ENCODE measurements around the gene ANKRD9. TPM values are rescaled to one million over a fixed set of nuclear protein-coding genes. Genes with fewer than 3 reads are reported as not detected.

ANKRD9 gene
- total and polyA plus RNA-seq, 2 donors (not counting 3 experiments of a cell fraction or from before 2014, with no cell fraction given) = 21.0 to 24.6 TPM

- Histone ChIP-seq H3K4me3 (replicated peaks in 1 of 3; ENCODE audit: insufficient read depth in 1 of 3, low read depth in 1 of 3, low read length in 3 of 3) (no peak overlapping the region), H3K9me3 (replicated peaks; ENCODE audit: control insufficient read depth, insufficient read depth, low read length) (no peaks in the 10 kb centered on the region), H2AFZ (ENCODE audit: low read depth, low read length) (no peak overlapping the region), H4K20me1 (replicated peaks; ENCODE audit: control insufficient read depth, extremely low read depth, insufficient read depth, low read length) (no peaks in the 10 kb centered on the region), H3K9me1 (replicated peaks; ENCODE audit: control insufficient read depth, extremely low read depth, insufficient read depth, low read length) (no peaks in the 10 kb centered on the region), H3K9ac (replicated peaks; ENCODE audit: extremely low read depth, insufficient read depth, low read length) (no peak overlapping the region), H3K27me3 (ENCODE audit: control insufficient read depth in 2 of 2, insufficient read depth in 2 of 2, low read length in 2 of 2) (no peaks in the 10 kb centered on the region), H3K4me1 (ENCODE audit: control insufficient read depth, extremely low read depth, insufficient read depth, low read length) (peaks cover 15% of the 10 kb centered on the region), H3K27ac (ENCODE audit: insufficient read depth, low read depth, low read length) (no peak overlapping the region), H3K36me3 (ENCODE audit: control insufficient read depth in 2 of 2, extremely low read depth in 1 of 2, insufficient read depth in 2 of 2, low read length in 2 of 2) (peaks cover 0 to 18% of the 10 kb centered on the region in 2 experiments), H3K79me2 (ENCODE audit: control insufficient read depth, insufficient read depth, low read length) (no peaks in the 10 kb centered on the region), H3K4me2 (ENCODE audit: insufficient read depth, low read length) (no peak overlapping the region)
- TF ChIP-seq FOS (IDR thresholded peaks at IDR 0.05; ENCODE audit: borderline replicate concordance, insufficient read depth, low read length) (no peak), CTCF (IDR thresholded peaks at IDR 0.05; ENCODE audit: extremely low read depth in 1 of 2, insufficient read depth in 1 of 2, low read depth in 1 of 2, low read length in 2 of 2) (no peak), POLR2A (IDR thresholded peaks at IDR 0.05; ENCODE audit: low read depth, low read length) (no peak), MYC (IDR thresholded peaks at IDR 0.05; ENCODE audit: low read depth, low read length) (no peak), MAX (IDR thresholded peaks at IDR 0.05; ENCODE audit: insufficient read depth, insufficient read length) (no peak), EZH2 (IDR thresholded peaks at IDR 0.05; ENCODE audit: borderline replicate concordance, low read depth, low read length, severe bottlenecking) (no peak), GATA2 (IDR thresholded peaks at IDR 0.05; ENCODE audit: insufficient read depth, insufficient read length, low read depth, low read length) (no peak), POLR2AphosphoS5 (IDR thresholded peaks at IDR 0.05; ENCODE audit: insufficient read depth, low read depth, low read length) (no peak), JUN (IDR thresholded peaks at IDR 0.05; ENCODE audit: borderline replicate concordance, insufficient read depth, insufficient read length, low read depth) (no peak)
- intact Hi-C loops (cut with micrococcal nuclease) (no loop called here), dilution Hi-C loops (cut with MboI; ENCODE audit: extremely low pct_ligation_motif_present, low sequenced_read_pairs) (no loop called here)
- ChIA-PET CTCF (interaction anchor here (2.1 kb wide), 1 partner anchor 60 kb away, joined by 7 read pairs; no protein-coding TSS in a partner anchor), POLR2A (no interaction called here)
- no TSS peak for BruUV-seq (replicated peaks)
- DNase-seq (ENCODE audit: low read depth, low spot score) (no peak), FAIRE-seq (no peak)
Measured at GRCh38 chr14:102498678-102499265, 10.8 kb downstream of the ANKRD9 start.
